SK-N-MC (cell line): ENCODE measurements around the gene GIT1.

ENCODE experiments used
- EZH2 ChIP-seq: fragments of 200-600 bp; sonication (generic); IDR thresholded peaks from one replicate; pipeline ENCODE4 v1.6.1; 2017; ENCODE audit warnings: antibody characterized with exemption
- POLR2AphosphoS5 ChIP-seq: IDR thresholded peaks from 2 replicates; pipeline ENCODE4 v1.6.1; 2012; ENCODE audit warnings: mild to moderate bottlenecking, low read depth, low read length, borderline replicate concordance

DNA sequence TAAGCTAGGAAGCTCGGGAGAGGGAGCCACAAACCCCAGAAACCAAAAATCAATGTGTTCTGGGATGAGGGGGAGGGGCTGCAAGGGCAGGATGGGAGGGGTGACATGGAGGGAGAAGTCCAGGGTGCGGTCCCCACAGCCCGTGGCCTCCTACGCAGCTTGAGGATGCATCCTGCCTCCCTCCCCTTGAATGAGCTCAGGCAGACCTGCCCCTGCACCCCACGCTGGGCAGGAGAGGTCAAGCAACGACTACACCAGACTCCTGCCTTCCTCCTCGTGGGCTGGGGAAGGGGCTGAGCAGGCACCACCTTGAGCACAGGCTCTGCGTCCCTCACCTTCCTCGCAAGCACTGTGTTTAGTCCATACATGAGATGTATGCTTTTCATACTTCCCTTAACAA lies 7.4 kb upstream of the GIT1 start:
- no peak for TF ChIP-seq POLR2AphosphoS5
- TF ChIP-seq EZH2, result no peak
